ENCODE results near the gene LYSMD4.

LYSMD4 gene

GRCh38 chr15:99731336-99732123, 1.7 kb downstream of the LYSMD4 start:
- DNase-seq, result no peak

- no peak for DNase-seq
These were observed 3.3 kb downstream of the LYSMD4 start for GRCh38 chr15:99729920-99730319.

GRCh38 chr15:99729327-99729726, 3.9 kb downstream of the LYSMD4 start:
- no peak for DNase-seq

- no peak for DNase-seq
These were observed 4.3 kb downstream of the LYSMD4 start for GRCh38 chr15:99728916-99729315.

GRCh38 chr15:99727733-99728132, 5.5 kb downstream of the LYSMD4 start:
- no peak for DNase-seq

- DNase-seq, result no peak
These were observed 5.9 kb downstream of the LYSMD4 start for GRCh38 chr15:99727330-99727729.

- no peak for DNase-seq
These were observed 6.9 kb downstream of the LYSMD4 start for GRCh38 chr15:99726333-99726732.

- DNase-seq, result no peak
These were observed 10.8 kb downstream of the LYSMD4 start for GRCh38 chr15:99722406-99722805.

- DNase-seq, result no peak
These were observed 11.3 kb downstream of the LYSMD4 start for GRCh38 chr15:99721896-99722295.

GRCh38 chr15:99721104-99721778, 12.0 kb downstream of the LYSMD4 start:
- DNase-seq, result no peak

GRCh38 chr15:99720533-99720932, 12.7 kb downstream of the LYSMD4 start:
- no peak for DNase-seq

- peak in 1 of 2 experiments; percentile 6 for DNase-seq
These were observed 14.1 kb downstream of the LYSMD4 start for GRCh38 chr15:99719096-99719541.

- no peak for DNase-seq
These were observed 14.8 kb downstream of the LYSMD4 start for GRCh38 chr15:99718421-99718820.

GRCh38 chr15:99717161-99718009, 15.9 kb downstream of the LYSMD4 start:
- no peak for DNase-seq

GRCh38 chr15:99716540-99717095, 16.6 kb downstream of the LYSMD4 start:
- no peak for DNase-seq

GRCh38 chr15:99712415-99712814, 20.8 kb downstream of the LYSMD4 start:
- no peak for DNase-seq

GRCh38 chr15:99711625-99712024, 21.6 kb downstream of the LYSMD4 start:
- DNase-seq, result no peak

- DNase-seq, result no peak
These were observed 23.8 kb downstream of the LYSMD4 start for GRCh38 chr15:99709243-99709986.

- DNase-seq, result no peak
These were observed 24.7 kb downstream of the LYSMD4 start for GRCh38 chr15:99708563-99708962.

GRCh38 chr15:99707473-99708270, 25.6 kb downstream of the LYSMD4 start:
- no peak for DNase-seq

GRCh38 chr15:99706557-99707303, 26.5 kb downstream of the LYSMD4 start:
- no peak for DNase-seq

Measured in AML-193 (cell line).